Transverse colon (tissue), 4 donors: ENCODE measurements around the gene FRS3. TPM values are rescaled to one million over a fixed set of nuclear protein-coding genes. Genes with fewer than 3 reads are reported as not detected.

Experiments used
- DNase-seq: peaks from one replicate; pipeline ENCODE4 v3.0.0-alpha.2; 2019
- H3K27ac ChIP-seq, 4 donors: fragments of 200-600 bp; sonication (generic); 2 replicates each; pipeline ENCODE4 v1.5.1; 2016 to 2018; ENCODE audit warnings: inconsistent platforms in 4 of 4
- H3K27me3 ChIP-seq: fragments of 200-600 bp; sonication (generic); 2 replicates; pipeline ENCODE4 v1.5.1; 2017; ENCODE audit warnings: inconsistent platforms
- H3K36me3 ChIP-seq, 4 donors: fragments of 200-600 bp; sonication (generic); 2 replicates each; pipeline ENCODE4 v1.5.1; 2017 to 2019; ENCODE audit warnings: inconsistent platforms in 4 of 4
- H3K4me1 ChIP-seq, 4 donors: fragments of 200-600 bp; sonication (generic); 2 replicates each; pipeline ENCODE4 v1.5.1; 2017 to 2020; ENCODE audit warnings: inconsistent platforms in 4 of 4
- H3K4me3 ChIP-seq, 4 donors: fragments of 200-600 bp; sonication (generic); 1 replicate in 1 of 4; 2 replicates in 3 of 4; pipeline versions ENCODE4 v1.5.1 to v1.6.1; 2017 to 2019; ENCODE audit warnings: inconsistent platforms in 4 of 4
- H3K9me3 ChIP-seq, 2 donors: fragments of 200-600 bp; sonication (generic); 2 replicates each; pipeline ENCODE4 v1.5.1; 2017 to 2019; ENCODE audit warnings: inconsistent platforms in 2 of 2
- POLR2A ChIP-seq: fragments of 450-650 bp; IDR thresholded peaks from one replicate; pipeline ENCODE4 v1.6.1; 2016; ENCODE audit warnings: antibody characterized with exemption, mild to moderate bottlenecking, moderate library complexity
- WGBS, 2 donors: methylation state at CpG; one replicate each; pipeline ENCODE4 v1.1.5; 2018; ENCODE audit warnings: low coverage in 1 of 2; 5-methylcytosine and 5-hydroxymethylcytosine counted together
- in situ Hi-C, 4 donors: fragments of 200-750 bp; cut with MboI; loops; one replicate each; pipeline versions ENCODE4 v1.15.0 to v1.15.1; 2017; ENCODE audit warnings: low sequenced_read_pairs in 3 of 4, low pct_ligation_motif_present in 1 of 4, low pct_unique_long_range_greater_than_20kb in 1 of 4
- intact Hi-C: fragments of 100-400 bp; cut with DNase I; formaldehyde crosslinking; loops from one replicate; pipeline ENCODE4 v1.15.1; 2023; ENCODE audit warnings: low total_unique reads
- small RNA-seq, 4 donors: library from RNA; depleted of rRNA; stranded (forward); fragments of <200 nt; gene quantifications; one replicate each; pipeline ENCODE3, GENCODE V24; 2016
- total RNA-seq, 4 donors: library from RNA; depleted of rRNA; stranded (reverse); fragments of >200 nt; gene quantifications; one replicate each; pipeline ENCODE4 v1.1.0, GENCODE V29; 2016

Gene FRS3
- total RNA-seq, 4 donors from 2014 or later = 2.8 to 4.5 (median 3.2) TPM

GRCh38 chr6:41720262-41720620 lies 59.5 kb downstream of the FRS3 start:
- no peaks in the 10 kb centered on the region for H3K36me3 ChIP-seq
- H3K27me3 ChIP-seq = no peaks in the 10 kb centered on the region
- H3K4me3 ChIP-seq = no peak overlapping the region
- peaks cover 37 to 68% (median 44%) of the 10 kb centered on the region in 4 donors for H3K4me1 ChIP-seq
- no peak for TF ChIP-seq POLR2A
- 68% methylated on average over 3 of the region's 3 CpGs; no CpG with 5 or more reads in 1 of the 2 donors for WGBS, 2 donors
- no peaks in the 10 kb centered on the region for H3K9me3 ChIP-seq
- intact Hi-C loops = no loop called here
- DNase-seq = peak; percentile 8
- in situ Hi-C loops = no loop called here
- peak overlapping the region; percentile 24 to 53 (median 42) for H3K27ac ChIP-seq

Small RNAs within 50 kb of the gene (small RNA-seq; reads per million reads assigned to genes)
- gene AL365205.2 (0 reads per million in 4 donors), gene AL365205.3 (0 reads per million in 4 donors)

Other genes starting within 250 kb of the FRS3 start
- gene FOXP4, start 233.5 kb downstream of the FRS3 start, total RNA-seq = 10 to 100 TPM; 13.8 to 45.6 (median 17.2) TPM
- gene MDFI, start 141.4 kb downstream of the FRS3 start, total RNA-seq = 1 to 10 TPM in 2 of 4 donors, not detected in 2; 2.1 to 2.2 TPM
- 10 to 100 TPM; 30.4 to 47.1 (median 38.1) TPM for gene TFEB, start 44.3 kb downstream of the FRS3 start, total RNA-seq
- 1 to 10 TPM in 1 of 4 donors, not detected in 3; 1.5 TPM for gene PGC, start 32.5 kb downstream of the FRS3 start, total RNA-seq
- 10 to 100 TPM in 3 of 4 donors, 1 to 10 TPM in 1; 6.7 to 52.0 (median 21.0) TPM for gene PRICKLE4, start 882 bp upstream of the FRS3 start, total RNA-seq
- gene TOMM6, start 7.8 kb upstream of the FRS3 start, total RNA-seq = 10 to 100 TPM; 24.1 to 93.1 (median 85.6) TPM
- gene USP49, start 115.5 kb upstream of the FRS3 start, total RNA-seq = 1 to 10 TPM; 2.3 to 7.9 (median 4.0) TPM
- gene MED20, start 141.2 kb upstream of the FRS3 start, total RNA-seq = 10 to 100 TPM; 15.4 to 25.7 (median 18.5) TPM
- gene BYSL, start 141.6 kb upstream of the FRS3 start, total RNA-seq = 1 to 10 TPM; 3.4 to 5.9 (median 5.2) TPM
- 100 to 1,000 TPM in 1 of 4 donors, 10 to 100 TPM in 3; 55.3 to 178 (median 75.6) TPM for gene CCND3, start 161.9 kb upstream of the FRS3 start, total RNA-seq